ENCODE measurements around the gene IDNK.
"Not testable (repeated sequence)": the region's sequence is repeated elsewhere in the genome, so short reads cannot be mapped to it uniquely, and the experiment has no call there.

IDNK gene

GRCh38 chr9:83601463-83601862, 21.5 kb upstream of the IDNK start:
- DNase-seq = no peak
- no peaks in the 10 kb centered on the region for H3K36me3 ChIP-seq (replicated peaks; ENCODE audit: insufficient read depth, low read length)

GRCh38 chr9:83607620-83608019, 15.3 kb upstream of the IDNK start:
- H3K79me2 ChIP-seq (ENCODE audit: low read length); H4K20me1 ChIP-seq (ENCODE audit: insufficient read depth, low read length); H3K4me1 ChIP-seq (ENCODE audit: low read length); H3K27ac ChIP-seq (ENCODE audit: low read length); H3K9ac ChIP-seq (ENCODE audit: low read length); H3K4me3 ChIP-seq (ENCODE audit: low read length); DNase-seq; H3K9me3 ChIP-seq (replicated peaks; ENCODE audit: insufficient read depth, low read length); H3F3A ChIP-seq (ENCODE audit: insufficient read depth, low read length); H3K9me2 ChIP-seq (replicated peaks; ENCODE audit: insufficient read depth, low read length); H2AFZ ChIP-seq (ENCODE audit: low read length); H3K27me3 ChIP-seq (replicated peaks; ENCODE audit: insufficient read depth, low read length); H3K36me3 ChIP-seq (replicated peaks; ENCODE audit: insufficient read depth, low read length); H3K4me2 ChIP-seq (ENCODE audit: low read depth, low read length): not testable (repeated sequence)

More at GRCh38 chr9:83601463-83601862, 21.5 kb upstream of the IDNK start:
- no peaks in the 10 kb centered on the region for H3K4me1 ChIP-seq (ENCODE audit: low read length)
- H3F3A ChIP-seq (ENCODE audit: insufficient read depth, low read length) = no peaks in the 10 kb centered on the region
- H3K79me2 ChIP-seq (ENCODE audit: low read length) = no peaks in the 10 kb centered on the region
- no peak overlapping the region for H3K4me2 ChIP-seq (ENCODE audit: low read depth, low read length)
- no peaks in the 10 kb centered on the region for H4K20me1 ChIP-seq (ENCODE audit: insufficient read depth, low read length)
- no peaks in the 10 kb centered on the region for H3K9me2 ChIP-seq (replicated peaks; ENCODE audit: insufficient read depth, low read length)
- no peak overlapping the region for H3K4me3 ChIP-seq (ENCODE audit: low read length)
- H3K9ac ChIP-seq (ENCODE audit: low read length) = no peak overlapping the region
- H2AFZ ChIP-seq (ENCODE audit: low read length) = no peak overlapping the region
- H3K9me3 ChIP-seq (replicated peaks; ENCODE audit: insufficient read depth, low read length) = no peaks in the 10 kb centered on the region
- H3K27ac ChIP-seq (ENCODE audit: low read length) = no peak overlapping the region
- H3K27me3 ChIP-seq (replicated peaks; ENCODE audit: insufficient read depth, low read length) = no peaks in the 10 kb centered on the region
- TF ChIP-seq EZH2 (optimal IDR thresholded peaks at IDR 0.05; ENCODE audit: low read depth, low read length) = no peak
- no peak for TF ChIP-seq EZH2phosphoT487 (IDR thresholded peaks at IDR 0.05; ENCODE audit: low read length)
- no peak for TF ChIP-seq CTCF (IDR thresholded peaks at IDR 0.05; ENCODE audit: low read length)

GRCh38 chr9:83613298-83613697, 9.6 kb upstream of the IDNK start:
- not testable (repeated sequence) for DNase-seq; H3K9me3 ChIP-seq (replicated peaks; ENCODE audit: insufficient read depth, low read length); H2AFZ ChIP-seq (ENCODE audit: low read length); H3K9ac ChIP-seq (ENCODE audit: low read length); H3K79me2 ChIP-seq (ENCODE audit: low read length); H3K4me1 ChIP-seq (ENCODE audit: low read length); H3K4me2 ChIP-seq (ENCODE audit: low read depth, low read length); H4K20me1 ChIP-seq (ENCODE audit: insufficient read depth, low read length); H3K27me3 ChIP-seq (replicated peaks; ENCODE audit: insufficient read depth, low read length); H3K27ac ChIP-seq (ENCODE audit: low read length); H3K4me3 ChIP-seq (ENCODE audit: low read length); H3K36me3 ChIP-seq (replicated peaks; ENCODE audit: insufficient read depth, low read length); H3F3A ChIP-seq (ENCODE audit: insufficient read depth, low read length); H3K9me2 ChIP-seq (replicated peaks; ENCODE audit: insufficient read depth, low read length)

GRCh38 chr9:83617299-83617698, 5.6 kb upstream of the IDNK start:
- TF ChIP-seq EZH2phosphoT487 (IDR thresholded peaks at IDR 0.05; ENCODE audit: low read length) = no peak
- no peak for TF ChIP-seq CTCF (IDR thresholded peaks at IDR 0.05; ENCODE audit: low read length)
- TF ChIP-seq EZH2 (optimal IDR thresholded peaks at IDR 0.05; ENCODE audit: low read depth, low read length) = no peak
- DNase-seq = no peak
- Histone ChIP-seq H3K9ac (ENCODE audit: low read length) (no peak overlapping the region), H3K27ac (ENCODE audit: low read length) (no peak overlapping the region), H2AFZ (ENCODE audit: low read length) (no peak overlapping the region), H3F3A (ENCODE audit: insufficient read depth, low read length) (no peaks in the 10 kb centered on the region; the same call in 1 of the 2 replicates), H3K27me3 (replicated peaks; ENCODE audit: insufficient read depth, low read length) (no peaks in the 10 kb centered on the region), H3K9me2 (replicated peaks; ENCODE audit: insufficient read depth, low read length) (no peaks in the 10 kb centered on the region), H3K4me2 (ENCODE audit: low read depth, low read length) (no peak overlapping the region), H3K36me3 (replicated peaks; ENCODE audit: insufficient read depth, low read length) (no peaks in the 10 kb centered on the region), H3K9me3 (replicated peaks; ENCODE audit: insufficient read depth, low read length) (no peaks in the 10 kb centered on the region), H3K4me1 (ENCODE audit: low read length) (no peaks in the 10 kb centered on the region), H4K20me1 (ENCODE audit: insufficient read depth, low read length) (no peaks in the 10 kb centered on the region), H3K4me3 (ENCODE audit: low read length) (no peak overlapping the region), H3K79me2 (ENCODE audit: low read length) (no peaks in the 10 kb centered on the region)
